ENCODE data around the gene ABCC8.
A peak's percentile ranks its signal among the peaks of the same experiment; 100 is the strongest.

The ABCC8 gene

GRCh38 chr11:17401316-17401715 lies 75.3 kb downstream of the ABCC8 start:
- DNase-seq = no peak

- DNase-seq = no peak
These were observed 76.4 kb downstream of the ABCC8 start for GRCh38 chr11:17400048-17400775.

- DNase-seq = no peak
These were observed 77.4 kb downstream of the ABCC8 start for GRCh38 chr11:17399236-17399635.

- DNase-seq = no peak
These were observed 79.2 kb downstream of the ABCC8 start for GRCh38 chr11:17397311-17398002.

GRCh38 chr11:17396598-17397310 lies 79.9 kb downstream of the ABCC8 start:
- no peak for DNase-seq

- no peak for DNase-seq
These were observed 80.7 kb downstream of the ABCC8 start for GRCh38 chr11:17395978-17396377.

GRCh38 chr11:17395554-17395961 lies 81.1 kb downstream of the ABCC8 start:
- no peak for DNase-seq

GRCh38 chr11:17394743-17395390 lies 81.8 kb downstream of the ABCC8 start:
- DNase-seq = no peak

- no peak for DNase-seq
These were observed 83.2 kb downstream of the ABCC8 start for GRCh38 chr11:17393472-17393871.

- no peak for DNase-seq
These were observed 83.8 kb downstream of the ABCC8 start for GRCh38 chr11:17392872-17393271.

- DNase-seq = no peak
These were observed 84.9 kb downstream of the ABCC8 start for GRCh38 chr11:17391493-17392355.

- no peak for DNase-seq
These were observed 86.5 kb downstream of the ABCC8 start for GRCh38 chr11:17389957-17390649.

- DNase-seq = peak; percentile 77 to 78
These were observed 87.3 kb downstream of the ABCC8 start for GRCh38 chr11:17389211-17389956.

- no peak for DNase-seq
These were observed 87.9 kb downstream of the ABCC8 start, which contains the start of gene KCNJ11 for GRCh38 chr11:17388609-17389210. Gene KCNJ11, minus strand, starts transcription at chr11:17388659. Its CDS starts 568 bp downstream, at chr11:17388091.

GRCh38 chr11:17387811-17388210 lies 88.8 kb downstream of the ABCC8 start:
- no peak for DNase-seq

GRCh38 chr11:17387254-17387653 lies 89.4 kb downstream of the ABCC8 start:
- DNase-seq = no peak

- DNase-seq = peak; percentile 19 to 29
These were observed 90.1 kb downstream of the ABCC8 start for GRCh38 chr11:17386331-17387084.

GRCh38 chr11:17385926-17386325 lies 90.7 kb downstream of the ABCC8 start:
- DNase-seq = no peak

- DNase-seq = no peak
These were observed 91.2 kb downstream of the ABCC8 start for GRCh38 chr11:17385492-17385891.
